Left lung (tissue), 10 donors: Measurements from ENCODE around the gene DISP3. TPM values are rescaled to one million over a fixed set of nuclear protein-coding genes. Genes with fewer than 3 reads are reported as not detected.

Experiments used
- ATAC-seq: fragments of 200-7000 bp; cut with Tn5 transposase; one replicate; pipeline ENCODE4 v1.9.1; 2020; ENCODE audit warnings: moderate library complexity
- DNase-seq, 4 donors: peaks; one replicate each; pipeline ENCODE4 v3.0.0-alpha.2; 2013 to 2020
- H3K27ac ChIP-seq, 2 donors: fragments of 200-600 bp; sonication (generic) in 1 of 2; one replicate each; pipeline versions ENCODE4 v1.5.0 to v1.8.0; 2020 to 2021
- H3K27me3 ChIP-seq, 2 donors: fragments of 200-600 bp; sonication (generic) in 1 of 2; one replicate each; pipeline versions ENCODE4 v1.5.0 to v1.8.0; 2020 to 2021
- H3K36me3 ChIP-seq, 2 donors: fragments of 200-600 bp; sonication (generic) in 1 of 2; one replicate each; pipeline versions ENCODE4 v1.5.0 to v1.8.0; 2020 to 2021
- H3K4me1 ChIP-seq, 2 donors: fragments of 200-600 bp; one replicate each; pipeline ENCODE4 v1.8.0; 2021
- H3K4me3 ChIP-seq, 2 donors: fragments of 200-600 bp; sonication (generic) in 1 of 2; one replicate each; pipeline versions ENCODE4 v1.5.0 to v1.8.0; 2020 to 2021; ENCODE audit warnings: mild to moderate bottlenecking in 1 of 2
- H3K9me3 ChIP-seq, 2 donors: fragments of 200-600 bp; sonication (generic) in 1 of 2; one replicate each; pipeline versions ENCODE4 v1.5.0 to v1.8.0; 2020 to 2021
- CTCF ChIP-seq, 2 donors: fragments of 200-600 bp; sonication (generic) in 1 of 2; IDR thresholded peaks; one replicate each; pipeline versions ENCODE4 v1.5.0 to v1.8.0; 2021; ENCODE audit warnings: antibody characterized with exemption in 2 of 2
- intact Hi-C, 2 donors: fragments of 100-400 bp; cut with DNase I; formaldehyde crosslinking; loops; one replicate each; pipeline versions ENCODE4 v1.11.2 to v1.14.2; 2022
- polyA plus RNA-seq, 6 donors: library from polyadenylated mRNA; unstranded; fragments of 120-200 nt; gene quantifications; one replicate each; pipeline ENCODE4 v1.2.1, GENCODE V29; 2013; ENCODE audit not compliant: insufficient read length in 6 of 6
- total RNA-seq, 2 donors: library from RNA; stranded (reverse); fragmentation: NEBNext Ultra II Directional; extraction: Animal tissue kit (Norgen Biotek cat#: 25700); gene quantifications; one replicate each; pipeline ENCODE4 v1.2.1, GENCODE V29; 2021
- donor health status: DM: no; HTN: yes; CAD: no.
- donor health status: DM: no; HTN: no; CAD: no.

The DISP3 gene
- total and polyA plus RNA-seq, 8 donors = 0.05 to 0.98 (median 0.53) TPM

GRCh38 chr1:11536573-11537379 lies 57.8 kb downstream of the DISP3 start:
- ATAC-seq = no peak
- H3K4me3 ChIP-seq = no peak overlapping the region
- H3K27me3 ChIP-seq = peaks cover 0 to 18% of the 10 kb centered on the region in 2 donors
- no peaks in the 10 kb centered on the region for H3K4me1 ChIP-seq
- H3K27ac ChIP-seq = no peak overlapping the region
- H3K9me3 ChIP-seq = no peaks in the 10 kb centered on the region
- intact Hi-C loops = no loop called here
- TF ChIP-seq CTCF (IDR thresholded peaks at IDR 0.05) = no peak
- peak in 1 of 4 donors; percentile 64 for DNase-seq
- no peaks in the 10 kb centered on the region for H3K36me3 ChIP-seq

GRCh38 chr1:11537380-11537764 lies 58.4 kb downstream of the DISP3 start:
- no peak for TF ChIP-seq CTCF (IDR thresholded peaks at IDR 0.05)
- Histone ChIP-seq H3K27me3 (peaks cover 0 to 19% of the 10 kb centered on the region in 2 donors), H3K27ac (no peak overlapping the region), H3K36me3 (no peaks in the 10 kb centered on the region), H3K4me3 (no peak overlapping the region), H3K9me3 (no peaks in the 10 kb centered on the region), H3K4me1 (no peaks in the 10 kb centered on the region)
- intact Hi-C loops = no loop called here
- ATAC-seq (no peak), DNase-seq (peak in 1 of 4 donors; percentile 39)

- no peak for ATAC-seq
- intact Hi-C loops = no loop called here
Measured at GRCh38 chr1:11537854-11538591, 59.1 kb downstream of the DISP3 start.

GRCh38 chr1:11538886-11539285 lies 59.9 kb downstream of the DISP3 start:
- peak in 1 of 4 donors; percentile 58 for DNase-seq
- no peaks in the 10 kb centered on the region for H3K9me3 ChIP-seq
- H3K4me3 ChIP-seq = no peak overlapping the region
- H3K27ac ChIP-seq = no peak overlapping the region
- intact Hi-C loops = no loop called here
- TF ChIP-seq CTCF (IDR thresholded peaks at IDR 0.05) = no peak
- no peak for ATAC-seq
- H3K4me1 ChIP-seq = no peaks in the 10 kb centered on the region
- H3K36me3 ChIP-seq = no peaks in the 10 kb centered on the region
- H3K27me3 ChIP-seq = peaks cover 0 to 24% of the 10 kb centered on the region in 2 donors

More at GRCh38 chr1:11537854-11538591, 59.1 kb downstream of the DISP3 start:
- no peak for TF ChIP-seq CTCF (IDR thresholded peaks at IDR 0.05)
- Histone ChIP-seq H3K27ac (no peak overlapping the region), H3K27me3 (peaks cover 0 to 24% of the 10 kb centered on the region in 2 donors), H3K4me1 (no peaks in the 10 kb centered on the region), H3K36me3 (no peaks in the 10 kb centered on the region), H3K4me3 (no peak overlapping the region), H3K9me3 (no peaks in the 10 kb centered on the region)
- peak in 1 of 4 donors; percentile 34 for DNase-seq
